Measurements from ENCODE around the gene PDGFRA.

Gene PDGFRA

GRCh38 chr4:54255881-54256280, 26.8 kb downstream of the PDGFRA start:
- no peak for DNase-seq (ENCODE audit: low read depth in 2 of 2)

GRCh38 chr4:54256491-54257486, 27.7 kb downstream of the PDGFRA start:
- DNase-seq (ENCODE audit: low read depth in 2 of 2): no peak

DNA sequence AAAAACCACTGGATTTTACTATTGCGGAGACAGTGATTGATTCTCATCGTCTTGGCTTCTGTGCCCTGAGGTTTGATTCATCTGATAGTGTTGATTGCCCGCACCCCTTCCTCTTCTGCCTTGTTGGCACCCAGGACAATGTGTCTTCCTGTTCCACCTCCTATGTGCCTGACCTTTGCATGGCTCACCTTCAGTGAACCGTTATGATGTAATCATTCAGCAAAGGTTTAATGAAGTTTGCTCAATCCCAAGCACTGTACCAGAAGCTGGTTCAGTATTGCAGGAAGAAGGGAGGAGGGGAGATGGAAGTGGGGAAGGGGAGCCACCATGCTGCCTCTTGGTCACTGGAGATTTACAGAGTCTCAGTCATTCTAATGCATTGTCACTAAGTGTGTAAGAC, 36.3 kb downstream of the PDGFRA start:
- DNase-seq (ENCODE audit: low read depth in 2 of 2): no peak

- no peak for DNase-seq (ENCODE audit: low read depth in 2 of 2)
Measured at GRCh38 chr4:54268151-54268550, 39.1 kb downstream of the PDGFRA start.

- no peak for DNase-seq (ENCODE audit: low read depth in 2 of 2)
Measured at GRCh38 chr4:54271464-54271863, 42.4 kb downstream of the PDGFRA start.

DNA sequence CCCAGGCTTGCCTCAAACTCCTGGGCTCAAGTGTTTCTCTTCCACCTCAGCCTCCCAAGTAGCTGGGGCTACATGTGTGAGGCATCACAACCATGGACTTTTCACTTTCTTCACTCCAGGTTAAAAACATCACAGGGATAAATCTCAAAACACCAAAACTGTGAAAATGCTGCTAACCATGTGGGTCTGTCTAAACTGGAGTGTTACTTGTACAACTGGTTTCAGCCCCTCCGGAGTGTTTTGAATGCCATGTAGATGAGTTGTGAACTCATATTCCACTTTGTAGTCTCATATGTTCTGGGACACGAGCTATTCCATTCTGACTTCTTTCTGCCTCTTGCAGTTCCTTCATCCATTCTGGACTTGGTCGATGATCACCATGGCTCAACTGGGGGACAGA, 43.0 kb downstream of the PDGFRA start:
- DNase-seq (ENCODE audit: low read depth in 2 of 2): no peak

- no peak for DNase-seq (ENCODE audit: low read depth in 2 of 2)
Measured at GRCh38 chr4:54274264-54274663, 45.2 kb downstream of the PDGFRA start.

DNA sequence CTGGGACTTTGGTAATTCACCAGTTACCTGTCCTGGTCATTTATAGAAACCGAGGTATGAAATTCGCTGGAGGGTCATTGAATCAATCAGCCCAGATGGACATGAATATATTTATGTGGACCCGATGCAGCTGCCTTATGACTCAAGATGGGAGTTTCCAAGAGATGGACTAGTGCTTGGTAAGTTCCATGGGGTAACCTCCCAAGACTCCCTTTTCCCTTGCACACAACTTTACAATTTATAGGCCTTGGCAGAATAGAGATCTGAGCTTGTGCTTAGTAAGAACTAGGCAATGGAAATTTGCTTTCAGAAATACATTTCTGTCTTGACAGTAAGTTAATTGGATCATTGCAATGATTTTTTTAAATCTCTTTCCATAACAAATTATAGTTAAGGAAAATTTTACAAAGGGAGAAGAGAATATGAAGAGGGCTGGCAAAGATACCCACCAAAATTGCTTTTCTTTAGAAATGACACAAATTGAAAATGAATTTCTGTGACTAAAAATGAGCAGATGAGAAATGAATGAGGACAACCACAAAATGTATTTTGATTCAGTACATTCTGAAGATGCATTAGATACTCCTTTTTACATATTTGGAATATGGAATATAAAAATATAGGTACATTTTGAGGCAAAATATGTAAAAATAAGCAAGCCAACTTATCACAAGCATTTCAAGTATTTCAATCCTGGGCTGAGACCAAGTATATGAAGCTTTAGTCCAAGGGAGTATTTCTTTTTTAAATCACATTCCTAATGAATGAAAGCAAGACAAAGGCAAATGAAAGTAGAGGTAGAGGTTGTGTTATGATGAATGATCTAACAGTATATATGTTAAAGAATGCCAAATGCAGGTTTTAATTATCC, 45.9 kb downstream of the PDGFRA start:
- DNase-seq (ENCODE audit: low read depth in 2 of 2): no peak

DNA sequence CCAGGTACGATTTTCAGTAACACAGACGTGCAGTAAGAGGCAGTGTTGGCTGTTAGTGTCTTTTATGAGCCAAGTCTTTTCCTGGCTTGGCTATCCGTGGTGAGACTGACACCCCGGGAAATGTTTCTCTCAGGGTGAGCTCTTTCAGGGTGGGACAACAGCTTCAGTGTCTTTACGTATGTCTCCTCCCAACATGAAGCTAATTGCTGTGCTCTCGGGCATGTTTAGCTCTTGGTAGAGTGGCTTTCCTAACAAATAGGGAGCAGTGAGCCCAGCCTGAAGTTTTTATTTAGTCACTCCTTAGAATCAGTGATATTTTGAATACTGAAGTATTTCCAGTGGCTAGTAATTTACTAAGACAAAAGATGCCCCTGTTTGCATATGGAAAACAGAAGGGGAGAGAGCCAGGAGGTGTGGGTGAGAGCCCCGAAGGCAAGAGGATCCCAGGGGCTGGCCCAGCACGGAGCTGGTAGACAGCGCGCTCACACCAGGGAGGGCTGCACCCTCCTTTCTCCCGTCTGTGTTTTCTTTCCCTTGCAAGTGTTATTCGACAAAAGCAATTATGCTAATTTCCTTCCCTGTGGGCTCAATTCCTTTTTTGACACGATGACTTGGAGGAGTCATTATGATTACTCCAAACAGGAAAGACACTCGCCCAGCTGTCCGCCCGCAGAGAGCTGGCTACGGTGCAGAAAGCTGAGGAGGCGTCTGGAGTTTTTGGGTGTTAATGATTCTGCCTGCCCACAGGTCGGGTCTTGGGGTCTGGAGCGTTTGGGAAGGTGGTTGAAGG, 47.7 kb downstream of the PDGFRA start:
- DNase-seq (ENCODE audit: low read depth in 2 of 2): no peak

GRCh38 chr4:54277691-54278090, 48.6 kb downstream of the PDGFRA start:
- DNase-seq (ENCODE audit: low read depth in 2 of 2): no peak

DNA sequence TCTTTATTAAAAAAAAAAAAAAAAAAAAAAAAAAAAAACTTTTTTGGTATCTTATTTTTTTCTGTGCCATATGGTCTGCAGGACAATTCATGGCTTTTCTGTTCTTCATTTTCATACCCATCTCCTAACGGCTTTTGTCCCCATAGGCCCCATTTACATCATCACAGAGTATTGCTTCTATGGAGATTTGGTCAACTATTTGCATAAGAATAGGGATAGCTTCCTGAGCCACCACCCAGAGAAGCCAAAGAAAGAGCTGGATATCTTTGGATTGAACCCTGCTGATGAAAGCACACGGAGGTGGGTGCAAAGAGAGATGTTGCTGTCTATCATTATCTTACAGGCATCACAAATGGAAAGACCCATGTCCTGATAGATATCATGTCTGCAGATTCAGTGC, 49.1 kb downstream of the PDGFRA start:
- DNase-seq (ENCODE audit: low read depth in 2 of 2): no peak

- no peak for DNase-seq (ENCODE audit: low read depth in 2 of 2)
Measured at GRCh38 chr4:54281054-54281766, 52.1 kb downstream of the PDGFRA start.

DNA sequence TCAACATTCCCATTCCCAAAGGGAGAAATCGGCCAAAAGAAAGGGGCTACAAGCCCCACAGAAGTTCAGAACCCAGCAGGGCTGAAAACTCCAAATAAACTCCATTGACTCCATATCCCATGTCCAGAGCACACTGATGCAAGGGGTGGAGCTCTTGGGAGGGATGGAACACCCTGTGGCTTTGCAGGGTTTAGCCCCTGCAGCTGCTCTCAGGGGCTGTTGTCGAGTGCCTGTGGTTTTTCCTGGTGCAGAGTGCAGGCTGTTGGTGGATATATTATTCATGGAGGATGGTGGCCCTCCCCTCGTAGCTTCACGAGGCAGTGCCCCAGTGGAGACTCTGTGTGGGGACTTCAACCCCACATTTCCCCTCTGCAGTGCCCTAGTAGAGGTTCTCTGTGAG, 53.7 kb downstream of the PDGFRA start:
- no peak for DNase-seq (ENCODE audit: low read depth in 2 of 2)

- DNase-seq (ENCODE audit: low read depth in 2 of 2): no peak
Measured at GRCh38 chr4:54289316-54289715, 60.2 kb downstream of the PDGFRA start.

GRCh38 chr4:54290980-54291379, 61.9 kb downstream of the PDGFRA start:
- DNase-seq (ENCODE audit: low read depth in 2 of 2): no peak

DNA sequence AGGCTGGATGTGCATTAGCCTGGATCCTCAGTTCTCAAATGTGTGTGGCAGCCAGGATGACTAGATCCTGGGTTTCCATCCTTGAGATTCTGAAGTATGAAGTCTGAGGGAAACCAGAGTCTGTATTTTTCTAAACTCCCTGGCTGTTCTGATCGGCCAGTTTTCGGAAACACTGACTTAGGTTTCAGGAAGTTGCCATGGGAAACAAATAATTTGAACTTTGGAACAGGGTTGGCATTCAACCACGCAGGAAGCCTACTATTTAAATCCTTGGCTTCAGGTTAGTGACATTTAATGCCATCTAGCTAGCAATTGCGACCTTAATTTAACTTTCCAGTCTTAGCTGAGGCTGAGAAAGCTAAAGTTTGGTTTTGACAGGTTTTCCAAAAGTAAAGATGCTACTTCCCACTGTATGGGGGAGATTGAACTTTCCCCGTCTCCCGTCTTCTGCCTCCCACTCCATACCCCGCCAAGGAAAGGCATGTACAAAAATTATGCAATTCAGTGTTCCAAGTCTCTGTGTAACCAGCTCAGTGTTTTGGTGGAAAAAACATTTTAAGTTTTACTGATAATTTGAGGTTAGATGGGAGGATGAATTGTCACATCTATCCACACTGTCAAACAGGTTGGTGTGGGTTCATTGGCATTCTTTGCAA, 67.6 kb downstream of the PDGFRA start:
- DNase-seq (ENCODE audit: low read depth in 2 of 2): no peak

GRCh38 chr4:54308110-54308509, 79.0 kb downstream of the PDGFRA start:
- DNase-seq (ENCODE audit: low read depth in 2 of 2): no peak

DNA sequence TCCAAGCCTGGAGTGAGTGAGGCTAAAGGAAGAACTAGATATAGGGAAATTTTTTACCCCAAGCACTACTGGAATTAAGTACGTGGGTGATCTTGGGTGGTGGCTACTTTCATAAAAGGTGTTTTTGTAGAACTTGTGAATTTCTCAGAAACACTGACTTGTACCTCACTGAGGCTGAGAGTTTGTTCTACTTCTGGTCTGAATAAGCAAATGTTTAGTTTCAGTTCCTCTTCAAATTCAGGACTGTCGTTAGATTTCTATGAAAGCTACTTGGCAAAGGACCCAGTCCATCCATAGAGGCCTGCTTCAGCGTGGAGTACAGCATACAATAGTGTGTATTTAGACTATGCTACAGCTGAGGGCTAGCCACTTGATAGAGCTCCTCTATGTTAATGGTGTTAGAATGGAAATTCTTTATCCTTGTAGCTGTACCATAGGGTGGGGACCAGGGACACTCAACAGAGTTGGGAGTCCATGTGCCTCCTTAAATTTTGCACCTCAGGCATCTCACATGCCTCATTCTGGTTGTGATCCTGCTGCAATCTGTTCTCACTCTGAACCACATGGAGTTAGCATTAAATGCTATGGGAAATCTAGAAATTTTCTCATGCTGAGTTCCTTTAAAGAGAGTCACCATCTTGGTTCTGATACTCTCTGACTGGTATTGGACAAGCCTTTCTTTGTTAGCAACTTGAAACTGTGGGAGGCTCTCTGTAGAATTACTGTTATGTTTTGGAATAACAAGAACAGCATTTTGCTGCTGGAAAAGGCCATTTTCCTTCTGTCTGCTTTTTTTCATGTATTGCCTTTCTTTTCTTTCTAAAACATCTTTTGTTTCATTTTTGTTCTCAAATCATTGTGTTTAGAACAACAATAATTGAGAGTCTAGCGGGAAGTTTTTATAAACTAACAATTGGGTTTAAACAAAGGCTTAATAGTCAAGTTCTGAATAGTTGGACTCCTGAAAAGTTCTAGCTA, 86.8 kb downstream of the PDGFRA start:
- no peak for DNase-seq (ENCODE audit: low read depth in 2 of 2)

DNA sequence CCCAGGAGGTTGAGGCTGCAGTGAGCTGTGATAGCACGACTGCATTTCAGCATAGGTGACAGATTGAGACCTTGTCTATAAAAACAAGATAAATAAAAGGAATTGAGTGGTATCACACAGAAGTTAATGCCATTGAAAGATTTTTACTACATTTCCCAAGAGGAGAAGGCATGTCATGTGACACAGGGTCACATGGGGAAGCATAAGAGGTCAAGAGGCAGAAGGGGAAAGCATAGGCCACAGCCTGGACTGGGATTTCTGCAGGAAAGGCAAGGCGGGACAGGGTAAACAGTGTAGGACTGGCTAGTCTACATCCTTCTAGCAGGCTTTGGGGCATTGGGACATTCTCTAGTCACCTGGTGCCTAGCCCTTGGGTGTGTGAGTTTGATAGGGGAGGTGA, 88.6 kb downstream of the PDGFRA start:
- DNase-seq (ENCODE audit: low read depth in 2 of 2): no peak
